Right kidney (tissue), 1 donor: ENCODE results near the gene MCM7.

Experiments
- DNase-seq: peaks from one replicate; pipeline ENCODE4 v3.0.0-alpha.2; 2016

MCM7 gene

DNA sequence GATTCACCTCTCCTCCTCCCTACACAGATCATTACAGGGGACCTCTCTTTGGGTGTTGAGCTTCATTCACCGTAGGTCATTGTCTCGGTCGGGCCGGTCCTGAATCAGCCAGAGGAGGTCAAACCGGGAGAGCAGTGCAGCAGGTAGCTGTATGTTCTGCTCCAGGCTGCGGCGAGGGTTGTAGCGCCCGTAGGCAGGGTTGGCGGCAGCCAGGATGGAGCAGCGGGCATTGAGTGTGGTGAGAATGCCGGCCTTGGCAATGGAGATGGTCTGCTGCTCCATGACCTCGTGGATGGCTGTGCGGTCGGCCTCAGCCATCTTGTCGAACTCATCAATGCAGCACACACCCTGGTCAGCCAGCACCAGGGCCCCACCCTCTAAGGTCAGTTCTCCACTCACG is 5.5 kb downstream of the MCM7 start:
- no peak for DNase-seq

DNA sequence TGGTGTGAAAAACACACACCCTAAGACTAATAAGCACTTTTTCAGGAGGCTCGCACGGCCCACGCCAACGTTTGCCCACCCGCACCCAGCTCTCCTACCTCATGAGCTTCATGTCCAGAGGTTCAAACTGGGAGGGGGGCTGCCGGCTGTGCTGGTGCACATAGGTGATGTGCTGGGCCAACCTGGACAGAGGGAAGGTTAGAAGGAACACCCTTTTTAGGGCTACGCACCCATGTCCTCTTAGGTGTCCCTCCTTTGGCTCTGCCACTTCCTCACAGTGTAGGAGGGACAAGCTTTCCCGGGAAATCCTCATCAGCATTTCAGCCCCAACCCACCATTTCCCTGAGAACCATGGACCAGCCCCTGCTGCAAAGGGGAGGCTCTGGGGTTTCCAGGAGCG is 5.9 kb downstream of the MCM7 start:
- DNase-seq: no peak

- no peak for DNase-seq
Measured at GRCh38 chr7:100093925-100094486, 7.2 kb downstream of the MCM7 start.

DNA sequence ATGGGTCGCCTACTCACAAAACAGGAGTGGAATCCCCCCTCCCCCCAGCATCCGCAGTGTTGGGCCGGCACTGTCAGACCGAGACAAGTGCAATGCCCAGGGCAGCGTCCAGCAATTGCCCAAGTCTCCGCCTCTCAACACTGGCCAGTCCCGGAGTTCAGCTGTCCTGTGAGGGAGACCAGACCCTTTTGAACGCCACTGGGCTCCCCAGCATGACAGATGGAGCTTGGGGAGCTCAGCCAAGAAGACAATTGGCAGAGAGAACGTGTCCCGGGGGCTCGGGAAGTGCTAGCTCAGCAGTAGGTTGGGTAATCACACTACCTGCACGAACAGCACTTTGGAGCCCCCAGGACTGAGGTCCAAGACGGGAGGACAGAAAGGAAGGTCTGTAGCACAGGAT is 7.7 kb downstream of the MCM7 start:
- DNase-seq: no peak

DNA sequence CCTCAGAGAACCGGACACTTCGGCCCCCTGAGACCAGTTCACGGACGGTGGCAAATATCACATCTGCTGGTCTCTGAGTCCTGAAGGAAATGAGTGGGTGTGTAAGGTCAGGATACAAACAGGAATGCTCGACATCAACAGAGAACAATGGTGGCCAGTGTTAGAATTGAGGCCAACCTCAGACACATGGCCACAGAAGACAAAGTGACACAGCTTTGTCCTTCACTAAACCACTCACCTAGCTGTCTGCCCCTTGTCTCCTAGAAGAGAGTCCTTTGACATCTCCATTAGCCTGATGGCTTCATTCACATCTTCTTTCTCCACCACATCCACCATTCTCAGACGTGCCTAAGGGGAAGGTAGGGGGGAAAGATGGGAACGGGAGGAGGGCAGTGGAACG is 8.1 kb downstream of the MCM7 start:
- DNase-seq: no peak

GRCh38 chr7:100091411-100092181 is 9.6 kb downstream of the MCM7 start:
- DNase-seq: no peak

GRCh38 chr7:100090527-100091410 is 10.4 kb downstream of the MCM7 start:
- DNase-seq: no peak

DNA sequence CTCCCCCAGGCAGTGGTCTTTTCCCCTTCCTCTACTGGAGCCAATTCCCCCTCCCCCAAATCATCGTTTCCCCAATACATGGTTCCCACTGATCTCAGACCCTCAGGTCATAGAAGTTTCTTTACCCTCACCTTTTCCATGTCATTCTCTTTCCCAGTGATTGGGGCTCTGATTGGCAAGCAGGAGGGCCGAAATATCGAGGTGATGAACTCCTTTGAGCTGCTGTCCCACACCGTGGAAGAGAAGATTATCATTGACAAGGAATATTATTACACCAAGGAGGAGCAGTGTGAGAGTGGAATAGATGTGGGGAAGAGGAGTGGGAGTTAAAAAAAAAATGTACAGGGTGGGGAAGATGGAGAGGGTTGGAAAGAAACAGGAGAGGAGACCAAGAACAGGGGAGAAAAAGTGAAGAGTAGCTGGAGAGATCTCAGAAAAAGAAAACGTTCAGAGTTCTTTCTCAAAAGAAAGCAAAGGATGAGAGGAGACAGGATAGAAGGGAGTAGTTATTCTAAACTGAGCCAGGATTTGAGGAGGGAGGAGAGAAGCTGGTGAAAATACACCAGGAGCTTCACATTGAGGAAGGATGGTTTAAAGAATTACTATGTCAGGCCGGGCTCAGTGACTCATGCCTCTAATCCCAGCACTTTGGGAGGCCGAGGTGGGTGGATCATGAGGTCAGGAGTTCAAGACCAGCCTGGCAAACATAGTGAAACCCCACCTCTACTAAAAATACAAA is 11.6 kb downstream of the MCM7 start:
- DNase-seq: no peak

GRCh38 chr7:100088621-100089457 is 12.4 kb downstream of the MCM7 start, which contains the start of gene COPS6:
Gene COPS6, plus strand, starts transcription at chr7:100088969. Its CDS starts 22 bp downstream, at chr7:100088991.
- peak; percentile 91 for DNase-seq

GRCh38 chr7:100088095-100088620 is 13.0 kb downstream of the MCM7 start:
- DNase-seq: no peak

- DNase-seq: no peak
Measured at GRCh38 chr7:100087055-100087750, 14.0 kb downstream of the MCM7 start.

- no peak for DNase-seq
Measured at GRCh38 chr7:100085515-100085914, 15.7 kb downstream of the MCM7 start.

- DNase-seq: no peak
Measured at GRCh38 chr7:100082978-100083377, 18.2 kb downstream of the MCM7 start.

GRCh38 chr7:100081535-100082102 is 19.6 kb downstream of the MCM7 start, which contains the start of gene ZNF3:
Gene ZNF3, minus strand, starts transcription at chr7:100081723. Its CDS starts 4,366 bp downstream, at chr7:100077357.
- peak; percentile 89 for DNase-seq

GRCh38 chr7:100080907-100081534 is 20.2 kb downstream of the MCM7 start:
- DNase-seq: no peak

- no peak for DNase-seq
Measured at GRCh38 chr7:100079024-100079560, 22.1 kb downstream of the MCM7 start.

DNA sequence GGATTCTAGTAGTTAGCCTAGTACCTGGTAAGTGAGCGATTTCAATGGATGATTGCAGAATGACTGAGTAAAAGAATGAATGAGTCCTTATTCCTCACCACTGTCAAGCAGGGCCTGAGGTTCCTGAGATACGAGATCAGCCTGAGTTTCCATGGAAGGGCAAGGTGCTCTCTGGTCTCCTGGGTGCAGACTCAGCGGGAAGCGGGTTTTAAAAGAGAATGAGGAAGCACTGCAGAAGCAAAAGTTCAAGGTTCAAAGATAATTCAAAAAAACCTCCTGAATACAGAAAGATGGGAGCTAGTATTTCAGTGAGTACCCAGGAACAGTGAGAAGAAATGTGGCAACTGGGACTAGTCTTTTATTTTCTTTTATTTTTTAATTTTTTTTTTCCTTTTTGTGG is 24.0 kb downstream of the MCM7 start:
- no peak for DNase-seq

DNA sequence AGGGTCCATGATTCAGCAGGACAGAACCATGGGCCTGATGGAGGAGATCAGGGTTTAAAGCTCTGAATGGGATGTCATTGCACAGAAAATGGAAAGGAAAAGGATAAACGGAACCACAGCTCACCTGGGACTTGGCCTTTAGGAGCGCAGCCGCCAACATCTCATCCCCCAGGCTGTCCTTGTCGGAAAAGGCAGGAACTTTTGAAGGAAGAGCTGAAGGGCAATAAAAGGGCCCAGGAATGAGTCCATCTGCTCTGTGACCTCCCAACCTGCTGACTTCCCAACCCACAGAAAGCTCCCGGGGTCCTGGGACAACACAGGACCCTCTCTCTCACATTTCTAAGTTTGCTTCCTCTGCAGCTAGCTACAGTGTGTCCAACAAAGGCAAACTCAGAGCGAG is 25.8 kb downstream of the MCM7 start:
- DNase-seq: no peak

DNA sequence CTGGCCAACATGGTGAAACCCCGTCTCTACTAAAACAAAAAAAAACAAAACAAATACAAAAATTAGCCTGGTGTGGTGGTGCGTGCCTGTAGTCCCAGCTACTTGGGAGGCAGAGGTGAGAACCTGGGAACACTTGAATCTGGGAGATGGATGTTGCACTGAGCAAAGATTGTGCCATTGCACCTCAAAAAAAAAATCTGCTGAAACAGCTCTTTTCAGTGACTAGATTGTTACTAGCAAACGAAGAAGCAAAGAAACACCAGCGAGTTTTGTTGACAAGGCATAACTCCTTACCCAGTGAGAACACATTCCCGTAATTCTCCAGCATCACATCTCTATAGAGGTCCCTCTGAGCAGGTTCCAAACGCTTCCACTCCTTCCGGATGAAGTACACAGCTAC is 26.4 kb downstream of the MCM7 start:
- DNase-seq: no peak
